Astrocyte (in vitro differentiated cells and primary cell): Measurements from ENCODE around the gene KCNK6.

Experiments
- EZH2 ChIP-seq: IDR thresholded peaks from 2 replicates; pipeline ENCODE4 v1.6.1; 2012; ENCODE audit warnings: mild to moderate bottlenecking, low read length, inconsistent platforms; ENCODE audit not compliant: insufficient read depth
- TF ChIP-seq, protein P1 (sequence below): IDR thresholded peaks from 2 replicates; pipeline ENCODE4 v1.5.1; 2011; ENCODE audit warnings: low read depth, mild to moderate bottlenecking, inconsistent platforms, low read length, moderate library complexity; ENCODE audit not compliant: insufficient read depth

DNA sequence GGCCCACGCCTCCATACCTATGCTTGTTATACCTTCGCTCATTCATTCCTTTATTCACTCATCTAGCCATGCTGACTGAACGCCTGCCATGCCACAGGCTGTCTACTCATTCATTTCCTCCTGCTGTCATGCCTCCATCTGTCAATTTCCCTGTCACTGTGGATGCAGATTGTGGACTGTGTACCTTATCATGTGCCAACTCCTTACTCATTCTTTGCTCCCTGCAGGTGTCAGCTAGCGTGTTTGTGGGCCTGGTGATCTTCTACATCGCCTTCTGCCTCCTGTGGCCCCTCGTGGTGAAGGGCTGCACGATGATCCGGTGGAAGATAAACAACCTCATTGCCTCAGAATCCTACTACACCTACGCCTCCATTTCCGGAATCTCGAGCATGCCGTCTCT, 50.7 kb downstream of the KCNK6 start:
- TF ChIP-seq, protein P1, sequence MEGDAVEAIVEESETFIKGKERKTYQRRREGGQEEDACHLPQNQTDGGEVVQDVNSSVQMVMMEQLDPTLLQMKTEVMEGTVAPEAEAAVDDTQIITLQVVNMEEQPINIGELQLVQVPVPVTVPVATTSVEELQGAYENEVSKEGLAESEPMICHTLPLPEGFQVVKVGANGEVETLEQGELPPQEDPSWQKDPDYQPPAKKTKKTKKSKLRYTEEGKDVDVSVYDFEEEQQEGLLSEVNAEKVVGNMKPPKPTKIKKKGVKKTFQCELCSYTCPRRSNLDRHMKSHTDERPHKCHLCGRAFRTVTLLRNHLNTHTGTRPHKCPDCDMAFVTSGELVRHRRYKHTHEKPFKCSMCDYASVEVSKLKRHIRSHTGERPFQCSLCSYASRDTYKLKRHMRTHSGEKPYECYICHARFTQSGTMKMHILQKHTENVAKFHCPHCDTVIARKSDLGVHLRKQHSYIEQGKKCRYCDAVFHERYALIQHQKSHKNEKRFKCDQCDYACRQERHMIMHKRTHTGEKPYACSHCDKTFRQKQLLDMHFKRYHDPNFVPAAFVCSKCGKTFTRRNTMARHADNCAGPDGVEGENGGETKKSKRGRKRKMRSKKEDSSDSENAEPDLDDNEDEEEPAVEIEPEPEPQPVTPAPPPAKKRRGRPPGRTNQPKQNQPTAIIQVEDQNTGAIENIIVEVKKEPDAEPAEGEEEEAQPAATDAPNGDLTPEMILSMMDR, result no peak
- no peak for TF ChIP-seq EZH2
